Memory B cell (primary cell): ENCODE results near the gene RASA3.
A peak's percentile ranks its signal among the peaks of the same experiment; 100 is the strongest.
"Not testable (repeated sequence)": the region's sequence is repeated elsewhere in the genome, so short reads cannot be mapped to it uniquely, and the experiment has no call there.

Source experiments
- ATAC-seq: fragments of 150-1000 bp; cut with Tn5 transposase; 2 replicates; pipeline ENCODE4 v1.10.0; 2021; ENCODE audit warnings: low read depth, mild to moderate bottlenecking, moderate library complexity
- DNase-seq, 2 donors: peaks; one replicate each; pipeline ENCODE4 v3.0.0; 2022; ENCODE audit warnings: low spot score in 2 of 2
- H3K27ac Mint-ChIP-seq: one replicate; pipeline ENCODE4 v1.8.0; 2022; ENCODE audit warnings: mild to moderate bottlenecking, moderate library complexity, mixed read lengths
- H3K27me3 Mint-ChIP-seq: one replicate; pipeline ENCODE4 v1.8.0; 2022; ENCODE audit warnings: mixed read lengths
- H3K36me3 Mint-ChIP-seq: one replicate; pipeline ENCODE4 v1.8.0; 2022; ENCODE audit warnings: mild to moderate bottlenecking, mixed read lengths
- H3K4me1 Mint-ChIP-seq: one replicate; pipeline ENCODE4 v1.8.0; 2022; ENCODE audit warnings: mixed read lengths
- H3K4me3 Mint-ChIP-seq: one replicate; pipeline ENCODE4 v1.8.0; 2022; ENCODE audit warnings: mild to moderate bottlenecking, moderate library complexity, mixed read lengths
- H3K9me3 Mint-ChIP-seq: one replicate; pipeline ENCODE4 v1.8.0; 2022; ENCODE audit warnings: mixed read lengths

The RASA3 gene

GRCh38 chr13:114162533-114162922, 30.1 kb upstream of the RASA3 start:
- Mint-ChIP-seq H3K4me3 (no peak overlapping the region), H3K4me1 (peaks cover 37% of the 10 kb centered on the region), H3K36me3 (no peaks in the 10 kb centered on the region), H3K27ac (no peak overlapping the region), H3K9me3 (peaks cover 2% of the 10 kb centered on the region), H3K27me3 (peaks cover 3% of the 10 kb centered on the region)
- DNase-seq, result no peak
- no peak for ATAC-seq

- Mint-ChIP-seq H3K9me3 (peaks cover 2% of the 10 kb centered on the region), H3K4me1 (peaks cover 32% of the 10 kb centered on the region), H3K36me3 (no peaks in the 10 kb centered on the region), H3K27ac (no peak overlapping the region), H3K4me3 (peak overlapping the region; percentile 82), H3K27me3 (peaks cover 3% of the 10 kb centered on the region)
- ATAC-seq (peak; percentile 78), DNase-seq (no peak)
Observed at GRCh38 chr13:114161644-114162532, 29.5 kb upstream of the RASA3 start.

GRCh38 chr13:114161028-114161556, 28.7 kb upstream of the RASA3 start:
- H3K27me3 Mint-ChIP-seq, result peaks cover 7% of the 10 kb centered on the region
- H3K36me3 Mint-ChIP-seq, result no peaks in the 10 kb centered on the region
- H3K4me3 Mint-ChIP-seq, result peak overlapping the region; percentile 3
- DNase-seq, result no peak
- ATAC-seq, result no peak
- H3K27ac Mint-ChIP-seq, result no peak overlapping the region
- H3K4me1 Mint-ChIP-seq, result peaks cover 38% of the 10 kb centered on the region
- H3K9me3 Mint-ChIP-seq, result peaks cover 2% of the 10 kb centered on the region

GRCh38 chr13:114158869-114159666, 26.6 kb upstream of the RASA3 start:
- H3K27ac Mint-ChIP-seq, H3K4me3 Mint-ChIP-seq, H3K36me3 Mint-ChIP-seq, ATAC-seq, H3K27me3 Mint-ChIP-seq, DNase-seq, H3K9me3 Mint-ChIP-seq: not testable (repeated sequence)
- peaks cover 42% of the 10 kb centered on the region for H3K4me1 Mint-ChIP-seq

GRCh38 chr13:114157869-114158495, 25.6 kb upstream of the RASA3 start:
- H3K9me3 Mint-ChIP-seq, result peaks cover 6% of the 10 kb centered on the region
- H3K36me3 Mint-ChIP-seq, result peaks cover 2% of the 10 kb centered on the region
- peaks cover 48% of the 10 kb centered on the region for H3K4me1 Mint-ChIP-seq
- no peak for ATAC-seq
- peaks cover 9% of the 10 kb centered on the region for H3K27me3 Mint-ChIP-seq
- H3K4me3 Mint-ChIP-seq, result no peak overlapping the region
- H3K27ac Mint-ChIP-seq, result no peak overlapping the region
- no peak for DNase-seq

GRCh38 chr13:114155926-114156883, 23.8 kb upstream of the RASA3 start:
- peaks cover 37% of the 10 kb centered on the region for H3K4me1 Mint-ChIP-seq
- H3K9me3 Mint-ChIP-seq, result peaks cover 6% of the 10 kb centered on the region

GRCh38 chr13:114155320-114155719, 22.9 kb upstream of the RASA3 start:
- H3K27me3 Mint-ChIP-seq, result peaks cover 9% of the 10 kb centered on the region
- peaks cover 6% of the 10 kb centered on the region for H3K9me3 Mint-ChIP-seq
- H3K27ac Mint-ChIP-seq, result no peak overlapping the region
- H3K4me1 Mint-ChIP-seq, result peaks cover 36% of the 10 kb centered on the region
- H3K4me3 Mint-ChIP-seq, result no peak overlapping the region
- DNase-seq (no peak), ATAC-seq (no peak)
- peaks cover 2% of the 10 kb centered on the region for H3K36me3 Mint-ChIP-seq

More at GRCh38 chr13:114155926-114156883, 23.8 kb upstream of the RASA3 start:
- H3K27me3 Mint-ChIP-seq, result peaks cover 9% of the 10 kb centered on the region
- DNase-seq (no peak), ATAC-seq (no peak)
- peak overlapping the region; percentile 80 for H3K27ac Mint-ChIP-seq
- peaks cover 2% of the 10 kb centered on the region for H3K36me3 Mint-ChIP-seq
- H3K4me3 Mint-ChIP-seq, result peak overlapping the region; percentile 72

GRCh38 chr13:114154476-114154875, 22.1 kb upstream of the RASA3 start:
- Mint-ChIP-seq H3K4me1 (peaks cover 30% of the 10 kb centered on the region), H3K9me3 (peaks cover 6% of the 10 kb centered on the region), H3K36me3 (peaks cover 2% of the 10 kb centered on the region), H3K27me3 (peaks cover 9% of the 10 kb centered on the region), H3K27ac (no peak overlapping the region), H3K4me3 (peak overlapping the region; percentile 69)
- DNase-seq, result no peak
- ATAC-seq, result peak; percentile 57

- Mint-ChIP-seq H3K4me1 (peaks cover 27% of the 10 kb centered on the region), H3K9me3 (peaks cover 4% of the 10 kb centered on the region)
Observed at GRCh38 chr13:114153485-114154080, 21.2 kb upstream of the RASA3 start.

GRCh38 chr13:114152831-114153371, 20.5 kb upstream of the RASA3 start:
- Mint-ChIP-seq H3K27ac (no peak overlapping the region), H3K4me3 (no peak overlapping the region), H3K27me3 (peaks cover 9% of the 10 kb centered on the region), H3K4me1 (peaks cover 29% of the 10 kb centered on the region), H3K36me3 (peaks cover 2% of the 10 kb centered on the region), H3K9me3 (peaks cover 4% of the 10 kb centered on the region)
- ATAC-seq (no peak), DNase-seq (no peak)

More at GRCh38 chr13:114153485-114154080, 21.2 kb upstream of the RASA3 start:
- Mint-ChIP-seq H3K27me3 (peaks cover 9% of the 10 kb centered on the region), H3K36me3 (peaks cover 2% of the 10 kb centered on the region), H3K4me3 (no peak overlapping the region), H3K27ac (peak overlapping the region; percentile 1)
- DNase-seq (no peak), ATAC-seq (no peak)

GRCh38 chr13:114152285-114152645, 19.8 kb upstream of the RASA3 start:
- ATAC-seq (no peak), DNase-seq (no peak)
- Mint-ChIP-seq H3K4me3 (no peak overlapping the region), H3K27me3 (peaks cover 9% of the 10 kb centered on the region), H3K9me3 (peaks cover 4% of the 10 kb centered on the region), H3K4me1 (peaks cover 31% of the 10 kb centered on the region), H3K36me3 (peaks cover 2% of the 10 kb centered on the region), H3K27ac (no peak overlapping the region)

GRCh38 chr13:114151565-114152284, 19.3 kb upstream of the RASA3 start:
- Mint-ChIP-seq H3K9me3 (peaks cover 4% of the 10 kb centered on the region), H3K27ac (no peak overlapping the region), H3K4me3 (no peak overlapping the region), H3K4me1 (peaks cover 32% of the 10 kb centered on the region), H3K36me3 (peaks cover 2% of the 10 kb centered on the region), H3K27me3 (peaks cover 9% of the 10 kb centered on the region)
- ATAC-seq (no peak), DNase-seq (no peak)
